LNCaP clone FGC (cell line): Measurements from ENCODE around the gene MAP1LC3B2.
A peak's percentile ranks its signal among the peaks of the same experiment; 100 is the strongest.

Source experiments
- DNase-seq: peaks from one replicate; pipeline ENCODE4 v3.0.0-alpha.2; 2011; ENCODE audit warnings: low read depth
- H3K4me3 ChIP-seq: 2 replicates; pipeline ENCODE4 v1.5.1; 2011; ENCODE audit warnings: mild to moderate bottlenecking, low read depth, low read length, control low read depth
- CTCF ChIP-seq: IDR thresholded peaks from 2 replicates; pipeline ENCODE4 v1.5.1; 2012; ENCODE audit warnings: mild to moderate bottlenecking; ENCODE audit not compliant: control insufficient read depth, insufficient read depth; ENCODE audit errors: extremely low read depth

The MAP1LC3B2 gene

DNA sequence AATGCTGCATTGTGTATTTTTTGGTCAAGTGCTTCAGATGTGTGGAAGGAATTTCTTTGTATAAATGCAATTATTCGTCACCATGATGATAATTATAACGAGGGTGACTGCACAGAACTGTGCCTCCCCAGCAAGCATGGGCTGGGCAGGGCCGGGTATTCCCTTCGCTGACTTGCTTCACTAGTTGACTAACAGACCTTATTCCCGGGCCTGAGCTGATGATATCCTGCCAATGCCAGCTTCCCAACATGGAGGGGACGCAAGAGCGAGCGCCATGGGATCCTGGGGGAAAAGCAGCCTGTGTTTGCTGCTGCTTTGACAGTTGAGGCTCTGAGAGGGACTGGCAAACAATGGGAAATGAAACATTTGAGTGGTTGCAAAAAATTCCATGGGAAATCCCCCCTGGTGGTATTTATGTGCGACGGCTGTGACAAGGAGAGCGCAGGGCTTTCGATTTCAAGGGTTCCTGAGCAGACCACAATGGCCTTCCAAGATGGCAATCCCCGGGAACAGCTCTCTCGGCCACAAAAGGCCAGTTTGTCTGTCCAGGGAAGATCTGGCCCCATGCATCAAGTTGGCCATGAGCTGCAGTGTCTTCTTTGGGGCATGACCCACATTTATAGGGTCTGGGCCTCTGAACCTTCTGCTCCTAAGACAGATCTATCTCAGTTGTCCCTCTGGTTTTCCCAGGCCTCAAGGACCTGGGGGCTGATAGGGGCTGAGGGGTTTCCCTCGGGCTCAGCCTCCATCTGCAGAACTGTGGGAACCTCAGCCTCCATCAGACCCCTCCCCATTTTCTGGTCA, 21.9 kb upstream of the MAP1LC3B2 start:
- no peak for DNase-seq
- no peak overlapping the region for H3K4me3 ChIP-seq
- no peak for TF ChIP-seq CTCF

GRCh38 chr12:116538076-116538591, 21.0 kb upstream of the MAP1LC3B2 start:
- peak; percentile 23 for DNase-seq
- H3K4me3 ChIP-seq = no peak overlapping the region

GRCh38 chr12:116538682-116539305, 20.4 kb upstream of the MAP1LC3B2 start:
- no peak for TF ChIP-seq CTCF
- DNase-seq = no peak
- no peak overlapping the region for H3K4me3 ChIP-seq

More at GRCh38 chr12:116538076-116538591, 21.0 kb upstream of the MAP1LC3B2 start:
- no peak for TF ChIP-seq CTCF

- H3K4me3 ChIP-seq = no peak overlapping the region
- no peak for DNase-seq
- TF ChIP-seq CTCF = no peak
These were observed 19.8 kb upstream of the MAP1LC3B2 start for GRCh38 chr12:116539361-116539771.

DNA sequence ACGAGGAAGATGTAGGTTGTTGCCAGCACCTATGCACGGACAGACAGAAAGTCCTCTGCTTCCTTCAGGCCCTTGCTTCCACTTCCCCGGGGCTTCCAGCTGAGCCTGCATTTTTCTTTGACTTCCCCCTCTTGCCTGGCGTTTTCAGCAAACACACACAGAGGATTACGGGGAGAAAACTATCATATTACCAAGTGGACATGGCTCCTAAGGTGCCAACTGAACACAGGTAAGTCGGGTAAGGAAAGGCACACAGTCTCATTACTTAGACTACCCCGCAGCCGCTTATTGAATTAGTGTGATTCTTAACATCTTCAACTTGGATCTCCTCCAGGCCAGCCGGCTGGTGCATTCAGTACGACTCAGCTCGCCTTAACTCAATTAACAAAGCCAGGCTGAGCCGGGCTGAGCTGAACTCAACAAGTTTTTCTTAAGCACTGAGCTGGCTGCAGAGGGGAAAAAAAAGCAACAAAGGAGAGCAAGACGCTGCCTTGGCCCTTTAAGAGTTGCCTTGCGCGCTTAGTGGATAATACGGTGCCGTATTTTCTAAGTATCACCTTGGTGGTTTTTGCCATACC, 19.2 kb upstream of the MAP1LC3B2 start:
- no peak overlapping the region for H3K4me3 ChIP-seq
- no peak for DNase-seq
- TF ChIP-seq CTCF = no peak

DNA sequence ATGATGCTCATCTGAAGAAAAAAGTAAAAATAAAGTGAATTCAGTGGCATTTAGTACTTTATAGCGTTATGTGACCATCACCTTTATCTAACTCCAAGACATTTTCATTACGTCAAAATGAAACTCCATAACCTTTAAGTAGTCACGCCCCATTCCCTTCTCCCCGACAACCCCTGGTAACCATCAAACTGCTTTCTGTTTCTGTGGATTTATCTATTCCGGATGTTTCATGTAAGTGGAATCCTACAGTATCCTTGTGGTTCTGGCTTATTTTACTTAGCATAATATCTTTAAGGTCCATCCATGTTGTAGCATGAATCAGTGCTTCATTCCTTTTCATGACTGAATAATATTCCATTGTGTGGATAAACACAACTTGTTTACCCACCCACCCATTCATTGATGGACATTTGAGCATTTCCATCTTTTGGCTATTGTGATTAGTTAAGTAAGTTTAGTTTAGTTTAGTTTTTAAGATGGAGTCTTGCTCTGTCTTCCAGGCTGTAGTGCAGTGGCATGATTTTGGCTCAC, 18.5 kb upstream of the MAP1LC3B2 start:
- no peak for TF ChIP-seq CTCF
- no peak overlapping the region for H3K4me3 ChIP-seq
- DNase-seq = no peak
